Limb (tissue), 2 donors: Measurements from ENCODE around the gene LRCOL1.

Source experiments
- DNase-seq, 2 donors: peaks; one replicate each; pipeline ENCODE4 v3.0.0-alpha.2; 2016; ENCODE audit errors: extremely low spot score in 2 of 2

LRCOL1 gene

GRCh38 chr12:132635076-132635955, 24.9 kb upstream of the LRCOL1 start:
- DNase-seq = no peak

DNA sequence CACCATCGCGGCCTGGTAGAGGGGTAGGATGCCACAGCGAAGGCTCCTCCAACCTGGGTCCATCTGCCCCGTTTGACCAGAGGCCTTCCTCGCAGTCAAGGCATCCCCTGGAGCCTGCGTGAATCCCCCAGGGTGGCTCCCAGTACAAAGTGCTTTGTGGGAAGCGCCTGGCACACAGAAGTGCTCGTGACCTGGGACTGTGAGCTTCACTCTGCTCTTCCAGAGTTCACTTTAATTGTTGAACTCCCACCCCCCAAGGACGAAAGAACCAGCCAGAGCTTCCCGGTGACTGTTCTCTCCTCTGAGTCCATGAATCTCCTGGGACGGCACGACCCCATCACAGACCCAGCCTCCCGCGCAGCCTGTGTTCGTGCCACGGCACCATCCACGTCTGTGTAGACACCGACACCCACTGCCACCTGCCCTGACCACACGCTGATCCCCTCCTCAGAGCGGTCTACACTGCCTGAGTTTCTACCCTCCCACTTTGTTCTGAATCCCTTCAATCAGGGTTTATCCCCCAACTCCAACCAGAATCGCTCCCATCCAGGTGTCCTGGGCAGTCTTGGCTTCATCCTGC, 24.1 kb upstream of the LRCOL1 start:
- DNase-seq = no peak

GRCh38 chr12:132633901-132634300, 23.5 kb upstream of the LRCOL1 start:
- DNase-seq = no peak

- DNase-seq = no peak
These were observed 23.0 kb upstream of the LRCOL1 start for GRCh38 chr12:132633398-132633797.

GRCh38 chr12:132632521-132633228, 22.3 kb upstream of the LRCOL1 start:
- DNase-seq = no peak

DNA sequence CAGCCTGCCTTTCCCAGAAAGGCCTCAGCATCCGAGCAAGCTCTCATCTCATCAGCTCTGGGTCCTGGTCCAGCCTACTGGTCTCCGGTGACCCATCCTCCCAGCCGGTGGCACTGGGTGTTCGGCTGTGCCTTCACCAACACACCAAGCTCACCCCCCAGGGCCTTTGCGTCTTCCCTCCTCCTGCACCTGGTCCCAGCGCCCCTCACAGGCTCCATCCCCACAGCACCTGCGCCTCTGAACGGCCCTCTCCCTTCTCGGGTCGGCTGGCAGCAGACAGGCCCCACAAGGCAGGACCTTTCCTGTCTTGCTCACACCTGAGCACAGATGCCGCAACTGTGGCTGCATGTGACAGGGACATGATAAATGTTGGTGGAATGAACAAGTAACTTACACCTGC, 21.3 kb upstream of the LRCOL1 start:
- no peak for DNase-seq

DNA sequence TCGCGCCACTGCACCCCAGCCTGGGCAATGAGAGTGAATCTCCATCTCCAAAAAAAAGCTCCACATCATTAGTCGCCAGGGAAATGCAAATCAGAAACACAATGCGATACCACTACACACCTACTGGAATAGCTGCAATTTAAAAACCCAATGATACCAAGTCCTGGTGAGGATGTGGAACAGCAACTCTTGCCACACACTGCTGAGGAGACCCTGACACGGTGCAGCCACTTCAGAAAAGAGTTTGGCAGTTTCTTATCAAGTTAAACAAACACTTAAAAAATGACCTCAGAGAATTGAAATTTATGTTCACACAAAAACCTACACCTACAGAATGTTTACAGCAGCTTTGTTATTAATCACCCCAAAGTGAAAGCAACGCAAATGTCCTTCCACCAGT, 20.3 kb upstream of the LRCOL1 start:
- no peak for DNase-seq

DNA sequence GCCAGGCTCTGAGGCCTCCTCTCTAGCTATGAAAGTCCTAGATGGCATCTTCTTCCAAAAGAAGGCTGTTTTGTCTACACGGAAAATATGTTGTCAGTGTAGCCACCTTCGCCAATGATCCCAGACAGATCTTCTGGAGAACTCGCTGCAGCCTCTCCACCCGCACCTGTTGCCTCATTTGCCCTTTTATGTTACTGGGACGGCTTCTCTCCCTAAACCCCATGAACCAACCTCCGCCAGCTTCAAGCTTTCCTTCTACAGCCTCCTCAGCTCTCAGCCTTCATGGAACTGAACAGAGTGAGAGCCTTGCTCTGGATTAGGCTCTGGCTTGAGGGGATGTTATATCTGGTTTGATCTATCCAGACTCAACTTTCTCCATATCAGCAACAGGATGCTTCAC, 18.9 kb upstream of the LRCOL1 start:
- DNase-seq = no peak

DNA sequence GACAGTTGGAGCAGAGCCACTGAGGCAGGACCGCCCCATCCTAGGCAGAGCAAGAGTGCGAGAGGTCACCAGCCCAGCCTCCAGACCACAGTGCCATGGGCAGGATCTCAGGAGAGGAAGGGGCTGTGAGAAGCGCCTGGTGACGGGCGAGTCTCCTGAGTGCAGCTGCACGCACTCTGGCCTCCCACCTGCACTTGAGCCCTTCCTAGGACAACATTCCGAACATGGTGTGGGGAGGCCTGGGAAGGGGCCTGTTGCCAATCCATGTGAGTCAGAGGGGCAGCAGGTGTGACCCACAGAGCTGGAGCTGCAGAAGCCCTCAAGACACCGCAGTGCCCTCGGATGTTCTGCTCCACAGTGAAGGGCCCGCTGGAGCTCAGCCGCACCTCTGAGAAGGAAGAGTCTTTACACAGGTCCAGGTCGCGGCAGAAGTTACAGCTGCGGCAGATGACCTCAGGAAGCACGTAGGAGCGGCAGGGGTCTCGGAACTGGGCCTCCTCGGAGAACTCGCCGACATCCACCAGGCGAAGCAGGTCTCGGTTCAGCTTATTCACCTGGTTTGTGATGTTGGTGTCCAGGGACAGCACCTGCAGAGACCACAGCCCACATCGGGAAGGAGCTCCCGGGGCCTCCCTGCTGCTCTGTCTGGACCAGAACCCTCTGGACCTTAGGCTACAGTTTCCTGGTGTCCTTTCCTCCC, 15.5 kb upstream of the LRCOL1 start:
- no peak for DNase-seq

- DNase-seq = no peak
These were observed 14.7 kb upstream of the LRCOL1 start for GRCh38 chr12:132624910-132625630.

DNA sequence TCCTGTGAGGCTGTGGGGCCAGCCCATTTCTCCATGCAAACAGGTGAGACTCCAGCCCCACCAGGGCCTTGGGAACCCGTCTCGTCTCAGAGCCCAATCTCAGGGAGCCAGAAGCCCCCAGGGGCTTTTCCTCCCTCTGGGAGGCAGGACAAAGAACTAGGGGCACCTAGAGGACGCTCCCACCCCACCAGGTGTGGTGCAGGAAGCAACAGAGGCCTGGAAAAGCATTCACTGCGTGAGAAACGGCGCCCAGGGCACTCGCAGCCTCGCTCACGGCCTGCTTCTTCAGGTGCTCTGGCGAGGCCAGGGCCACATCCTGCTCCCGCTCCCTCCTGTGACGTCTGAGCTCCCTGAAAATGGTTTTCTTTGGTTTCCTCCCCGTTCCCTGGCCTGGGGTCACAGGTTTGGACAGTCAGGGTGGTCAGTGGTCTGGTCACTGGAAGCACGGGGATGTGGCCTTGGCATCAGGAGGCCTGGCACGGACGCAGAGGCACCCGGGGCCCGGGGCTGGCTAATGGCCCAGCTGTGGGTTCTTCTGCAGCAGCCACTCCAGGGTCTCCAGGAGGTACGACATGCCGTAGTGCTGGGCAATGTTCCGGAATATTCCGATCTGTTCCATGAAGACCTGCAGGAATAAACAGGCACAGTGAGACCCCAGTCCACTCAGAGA, 13.9 kb upstream of the LRCOL1 start:
- no peak for DNase-seq

DNA sequence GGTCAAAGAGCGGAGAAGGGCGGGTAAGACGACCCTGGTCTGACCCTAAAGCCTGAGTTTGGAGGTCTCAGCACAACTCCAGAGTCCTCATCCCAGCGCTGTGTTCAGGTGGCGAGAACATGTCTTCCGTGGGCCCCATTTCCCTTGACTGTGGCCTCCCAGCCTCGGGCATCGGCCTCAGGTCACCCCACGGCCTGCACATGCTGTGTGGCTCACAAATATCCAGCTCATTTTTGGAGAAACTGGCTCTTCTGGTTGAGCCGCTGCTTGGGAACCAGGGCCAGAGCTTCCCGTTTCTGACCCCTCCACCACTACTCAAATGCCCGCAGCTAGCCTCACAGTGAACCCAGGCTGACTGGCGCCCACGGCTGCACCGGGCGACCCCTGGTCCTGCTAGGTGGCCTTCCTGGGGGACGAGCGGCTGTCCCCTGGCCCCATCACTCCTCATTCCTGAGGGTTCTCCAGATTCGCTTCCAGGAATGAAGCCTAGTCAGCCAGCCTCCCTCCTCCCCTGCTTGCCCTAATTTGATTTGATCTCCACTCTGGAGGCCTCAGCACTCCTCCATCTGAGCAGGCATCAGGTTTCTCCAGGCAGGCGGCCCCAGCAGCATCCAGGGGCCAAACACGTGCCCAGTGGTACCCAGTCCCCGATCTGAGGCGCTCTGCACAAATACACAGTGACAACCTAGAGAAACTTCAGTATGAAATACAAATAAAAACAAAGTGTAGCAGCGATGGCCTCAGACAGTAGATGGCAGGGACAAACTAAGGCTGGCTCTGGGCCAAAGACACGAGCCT, 12.9 kb upstream of the LRCOL1 start:
- no peak for DNase-seq

GRCh38 chr12:132622437-132623071, 12.2 kb upstream of the LRCOL1 start:
- peak in 1 of 2 donors; percentile 47 for DNase-seq

DNA sequence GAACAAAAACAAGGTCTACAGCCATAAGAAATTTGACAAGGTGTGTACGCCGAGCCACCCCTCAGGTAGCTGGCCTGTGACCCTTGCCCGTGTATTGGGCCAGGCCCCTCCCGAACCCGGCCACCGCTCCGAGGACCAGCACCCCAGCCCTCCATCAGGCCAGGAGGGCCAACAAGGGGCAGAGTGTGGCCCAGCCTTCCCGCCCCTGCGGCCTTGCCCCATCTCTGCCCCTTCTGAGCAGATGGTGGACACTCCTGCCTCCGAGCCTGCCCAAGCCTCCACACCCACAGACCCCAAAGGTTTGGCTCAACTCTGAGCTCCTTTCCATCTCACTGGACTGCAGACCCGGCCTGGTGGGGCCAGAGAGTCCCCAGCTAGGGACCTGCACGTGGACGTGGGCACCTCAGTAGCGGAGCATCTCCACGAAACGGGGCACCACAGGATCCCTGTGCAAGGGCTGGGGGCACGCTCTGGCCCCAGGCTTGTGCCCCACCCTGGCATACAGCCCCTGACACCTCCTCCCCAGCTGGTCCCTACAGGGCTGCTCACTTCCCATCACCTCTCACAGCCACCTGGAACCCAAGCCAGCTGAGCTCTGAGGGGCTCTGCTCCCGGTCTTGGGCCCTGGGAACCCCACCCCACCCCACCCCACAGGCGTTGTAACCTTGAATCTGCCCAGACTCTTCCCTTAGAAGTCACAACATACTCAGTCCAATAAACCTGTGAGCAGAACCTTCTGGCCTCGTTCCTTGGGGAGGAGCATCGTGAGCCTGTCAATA, 11.5 kb upstream of the LRCOL1 start:
- no peak for DNase-seq

DNA sequence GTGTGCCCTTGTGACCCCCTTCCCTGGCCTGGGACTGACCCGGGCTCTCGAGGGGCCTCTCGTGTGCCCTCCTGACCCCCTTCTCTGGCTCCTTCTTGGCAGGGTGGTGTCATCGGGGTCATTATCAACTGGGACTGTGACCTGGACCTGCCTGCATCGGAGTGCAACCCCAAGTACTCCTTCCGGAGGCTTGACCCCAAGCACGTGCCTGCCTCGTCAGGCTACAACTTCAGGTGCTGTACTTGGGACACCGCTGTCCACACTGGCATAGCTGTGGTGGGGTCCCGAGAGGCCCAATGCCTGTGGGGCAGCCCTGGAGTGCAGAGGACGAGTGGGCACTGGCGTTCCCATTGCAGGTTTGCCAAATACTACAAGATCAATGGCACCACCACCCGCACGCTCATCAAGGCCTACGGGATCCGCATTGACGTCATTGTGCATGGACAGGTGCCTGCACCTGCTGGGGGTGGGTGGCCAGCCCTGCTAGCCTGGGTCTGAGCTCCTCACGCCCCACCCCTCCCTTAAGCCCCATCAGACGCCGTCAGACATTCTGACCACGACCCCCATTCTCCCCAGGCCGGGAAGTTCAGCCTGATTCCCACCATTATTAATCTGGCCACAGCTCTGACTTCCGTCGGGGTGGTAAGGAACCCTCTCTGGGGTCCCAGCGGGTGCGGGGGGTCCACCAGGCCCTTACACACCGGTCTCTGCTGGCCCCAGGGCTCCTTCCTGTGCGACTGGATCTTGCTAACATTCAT, 10.7 kb upstream of the LRCOL1 start:
- DNase-seq = no peak

GRCh38 chr12:132620113-132620898, 9.9 kb upstream of the LRCOL1 start:
- DNase-seq = no peak
